GM12891 (cell line): ENCODE results near the gene IRAK1.

Experiments
- POLR2A ChIP-seq: IDR thresholded peaks from 2 replicates; pipeline ENCODE4 v1.6.1; 2011; ENCODE audit warnings: low read depth, low read length, control low read depth
- POLR2AphosphoS5 ChIP-seq: IDR thresholded peaks from 2 replicates; pipeline ENCODE4 v1.6.1; 2011; ENCODE audit warnings: low read depth, low read length, control low read depth
- SPI1 ChIP-seq: IDR thresholded peaks from 2 replicates; pipeline ENCODE4 v1.6.1; 2011; ENCODE audit warnings: low read depth, low read length, control low read depth
- TAF1 ChIP-seq: IDR thresholded peaks from 2 replicates; pipeline ENCODE4 v1.6.1; 2011; ENCODE audit warnings: low read depth, low read length, control low read depth

- TF ChIP-seq SPI1 (no peak), POLR2A (no peak), TAF1 (no peak), POLR2AphosphoS5 (no peak)
Observed at GRCh38 chrX:154030715-154031305, 11.1 kb upstream of the IRAK1 start.
